ENCODE data around the gene RERE. TPM values are rescaled to one million over a fixed set of nuclear protein-coding genes. Genes with fewer than 3 reads are reported as not detected.

The RERE gene
- total RNA-seq, 1 donor from 2014 or later, result 76.0 TPM

- intact Hi-C loops (cut with micrococcal nuclease), result no loop called here
These were observed 471.6 kb downstream of the RERE start for GRCh38 chr1:8345621-8346415.

DNA sequence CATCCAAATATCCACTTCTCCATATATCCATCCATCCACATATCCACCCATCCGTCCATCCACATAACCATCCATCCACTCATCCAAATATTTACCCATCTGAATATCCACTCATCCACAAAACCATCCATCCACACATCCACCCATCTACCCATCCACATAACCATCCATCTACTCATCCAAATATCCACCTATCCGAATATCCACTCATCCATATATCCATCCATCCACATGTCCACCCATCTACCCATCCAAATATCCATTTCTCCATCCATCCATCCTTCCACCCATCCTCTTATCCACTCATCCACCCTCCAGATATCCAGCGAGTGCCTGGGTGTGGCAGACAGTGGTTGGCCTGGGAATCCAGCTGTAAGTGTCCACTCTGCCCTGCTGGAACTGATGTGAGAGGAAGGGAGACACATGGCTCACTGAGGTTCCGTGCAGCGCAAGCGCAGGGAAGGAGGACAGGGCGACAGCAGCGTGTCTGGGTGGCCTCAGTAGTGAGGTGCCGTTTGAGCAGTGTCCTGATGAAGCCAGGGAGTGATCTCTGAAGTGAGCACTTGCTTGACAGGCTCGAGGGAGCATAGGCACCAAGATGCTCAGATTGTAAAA lies 472.4 kb downstream of the RERE start:
- intact Hi-C loops (cut with micrococcal nuclease), result no loop called here

- intact Hi-C loops (cut with micrococcal nuclease), result no loop called here
These were observed 473.9 kb downstream of the RERE start for GRCh38 chr1:8343464-8344001.

- intact Hi-C loops (cut with micrococcal nuclease), result no loop called here
These were observed 474.4 kb downstream of the RERE start for GRCh38 chr1:8343044-8343443.

GRCh38 chr1:8342325-8342724 lies 475.1 kb downstream of the RERE start:
- intact Hi-C loops (cut with micrococcal nuclease), result no loop called here

DNA sequence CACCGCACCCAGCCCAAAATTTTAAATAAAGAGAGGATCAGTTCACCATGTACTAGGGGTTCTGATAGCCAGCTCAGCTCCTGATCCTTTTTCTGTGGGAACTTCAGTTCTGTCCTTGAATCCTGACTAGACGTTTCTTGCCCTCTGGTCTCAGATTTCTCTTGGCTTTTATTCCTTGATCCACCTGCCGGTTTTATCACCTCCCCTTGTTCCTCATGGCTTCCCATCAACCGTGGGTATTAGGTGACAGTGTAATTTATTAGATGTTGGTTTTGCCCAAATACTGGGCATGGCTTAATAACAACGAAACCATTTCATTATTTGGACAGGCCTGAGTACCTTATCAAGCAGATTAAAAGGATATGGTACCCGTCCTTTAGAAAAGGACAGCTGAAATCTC lies 477.0 kb downstream of the RERE start:
- intact Hi-C loops (cut with micrococcal nuclease), result no loop called here

- intact Hi-C loops (cut with micrococcal nuclease), result no loop called here
These were observed 478.2 kb downstream of the RERE start for GRCh38 chr1:8339203-8339600.

- intact Hi-C loops (cut with micrococcal nuclease), result no loop called here
These were observed 478.8 kb downstream of the RERE start for GRCh38 chr1:8338526-8339202.

DNA sequence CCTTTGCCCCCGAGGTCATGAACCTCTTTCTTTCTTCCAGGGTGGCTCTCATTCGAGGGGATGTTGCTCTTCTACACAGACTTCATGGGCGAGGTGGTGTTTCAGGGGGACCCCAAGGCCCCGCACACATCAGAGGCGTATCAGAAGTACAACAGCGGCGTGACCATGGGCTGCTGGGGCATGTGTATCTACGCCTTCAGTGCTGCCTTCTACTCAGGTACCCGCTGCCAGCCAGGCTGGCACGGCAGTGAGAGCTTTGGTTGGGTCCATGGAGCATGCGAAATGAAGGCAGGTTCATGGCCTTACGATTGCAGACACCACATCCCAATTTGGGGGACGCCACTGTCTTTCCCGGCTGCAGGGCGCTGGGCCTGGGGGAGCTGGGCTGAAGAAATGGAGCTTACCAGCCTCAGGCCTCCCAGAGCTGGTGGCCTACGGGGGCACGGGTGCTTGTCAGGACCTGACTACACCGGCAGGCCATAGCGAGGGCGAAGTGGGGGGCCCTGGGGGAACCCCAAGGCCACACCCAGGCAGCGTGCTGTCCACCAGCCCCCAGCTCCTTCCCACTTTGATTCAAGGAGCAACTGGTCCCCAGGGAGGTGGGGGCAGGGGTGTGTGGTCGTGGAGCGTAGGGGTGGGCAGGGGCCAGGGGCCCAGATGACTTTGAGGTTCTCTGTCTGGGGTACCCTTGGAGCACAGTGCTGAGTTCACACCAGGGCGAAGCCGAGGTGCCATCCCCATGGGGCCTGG lies 479.5 kb downstream of the RERE start:
- intact Hi-C loops (cut with micrococcal nuclease), result no loop called here

DNA sequence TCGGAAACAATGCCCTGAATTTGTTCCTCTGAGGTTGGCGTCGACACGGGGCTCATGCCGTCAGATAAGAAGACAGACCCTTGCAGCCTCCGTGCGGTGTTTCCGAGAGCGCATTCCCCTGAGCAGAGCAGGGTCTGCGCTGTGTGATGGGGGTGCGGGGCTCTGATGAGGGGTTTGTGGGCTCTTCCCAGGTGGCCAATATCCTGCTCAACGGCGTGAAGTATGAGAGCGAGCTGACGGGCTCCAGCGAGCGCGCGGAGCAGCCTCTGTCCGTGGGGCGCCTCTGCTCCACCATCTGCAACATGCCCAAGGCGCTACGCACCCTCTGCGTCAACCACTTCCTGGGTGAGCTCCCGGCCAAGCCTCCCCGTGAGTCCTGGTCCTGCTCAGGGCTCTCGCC lies 482.2 kb downstream of the RERE start:
- intact Hi-C loops (cut with micrococcal nuclease), result no loop called here

- intact Hi-C loops (cut with micrococcal nuclease), result no loop called here
These were observed 483.2 kb downstream of the RERE start for GRCh38 chr1:8334106-8334851.

DNA sequence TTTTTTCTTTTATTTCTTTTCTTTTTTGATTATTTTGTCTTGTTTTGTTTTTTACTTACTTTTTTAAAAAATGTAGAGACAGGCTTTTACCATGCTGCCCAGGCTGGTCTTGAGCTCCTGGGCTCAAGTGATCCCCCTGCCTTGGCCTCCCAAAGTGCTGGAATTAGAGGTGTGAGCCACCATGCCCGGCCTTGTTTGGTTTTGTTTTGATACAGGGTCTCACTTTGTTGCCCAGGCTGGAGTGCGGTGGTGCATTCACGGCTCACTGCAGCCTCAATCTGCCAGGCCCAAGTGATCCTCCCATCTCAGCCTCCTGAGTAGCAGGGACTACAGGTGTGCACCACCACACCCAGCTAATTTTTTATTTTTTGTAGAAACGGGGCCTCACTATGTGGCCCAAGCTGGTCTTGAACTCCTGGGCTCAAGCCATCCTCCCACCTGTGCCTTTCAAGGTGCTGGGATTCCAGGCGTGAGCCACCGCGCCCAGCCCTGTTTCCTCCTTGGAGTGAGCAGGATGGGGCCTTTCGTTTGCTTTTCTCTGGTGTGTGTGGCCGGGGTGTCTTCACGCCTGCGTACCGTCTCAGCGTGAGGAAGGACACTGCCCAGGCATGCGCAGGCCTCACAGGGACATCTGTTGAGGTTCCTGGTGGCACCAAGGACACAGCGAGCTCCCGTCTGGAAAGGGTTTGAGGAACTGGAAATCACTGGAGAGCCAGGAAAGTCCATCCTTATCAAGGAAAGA lies 484.0 kb downstream of the RERE start:
- intact Hi-C loops (cut with micrococcal nuclease), result no loop called here

DNA sequence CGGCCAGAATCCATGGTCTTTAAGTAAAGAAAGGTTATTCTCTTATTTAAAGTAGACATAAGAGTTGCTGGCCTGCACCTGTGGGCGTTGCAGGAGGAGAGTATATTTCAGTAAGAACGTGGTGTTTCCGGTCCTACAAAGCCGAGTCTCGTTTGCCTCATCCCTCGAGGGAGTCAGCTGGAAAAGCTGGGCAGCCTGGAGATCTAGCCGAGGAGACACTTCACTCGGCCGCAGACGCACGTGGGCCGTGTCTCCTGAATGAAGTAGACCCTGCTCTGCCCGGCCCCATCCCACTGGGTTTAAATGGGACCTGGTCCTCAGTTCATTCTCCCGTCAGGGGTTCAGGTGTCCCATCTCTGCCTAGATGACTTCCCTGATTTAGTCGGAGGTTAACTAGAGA lies 484.6 kb downstream of the RERE start:
- intact Hi-C loops (cut with micrococcal nuclease), result no loop called here

DNA sequence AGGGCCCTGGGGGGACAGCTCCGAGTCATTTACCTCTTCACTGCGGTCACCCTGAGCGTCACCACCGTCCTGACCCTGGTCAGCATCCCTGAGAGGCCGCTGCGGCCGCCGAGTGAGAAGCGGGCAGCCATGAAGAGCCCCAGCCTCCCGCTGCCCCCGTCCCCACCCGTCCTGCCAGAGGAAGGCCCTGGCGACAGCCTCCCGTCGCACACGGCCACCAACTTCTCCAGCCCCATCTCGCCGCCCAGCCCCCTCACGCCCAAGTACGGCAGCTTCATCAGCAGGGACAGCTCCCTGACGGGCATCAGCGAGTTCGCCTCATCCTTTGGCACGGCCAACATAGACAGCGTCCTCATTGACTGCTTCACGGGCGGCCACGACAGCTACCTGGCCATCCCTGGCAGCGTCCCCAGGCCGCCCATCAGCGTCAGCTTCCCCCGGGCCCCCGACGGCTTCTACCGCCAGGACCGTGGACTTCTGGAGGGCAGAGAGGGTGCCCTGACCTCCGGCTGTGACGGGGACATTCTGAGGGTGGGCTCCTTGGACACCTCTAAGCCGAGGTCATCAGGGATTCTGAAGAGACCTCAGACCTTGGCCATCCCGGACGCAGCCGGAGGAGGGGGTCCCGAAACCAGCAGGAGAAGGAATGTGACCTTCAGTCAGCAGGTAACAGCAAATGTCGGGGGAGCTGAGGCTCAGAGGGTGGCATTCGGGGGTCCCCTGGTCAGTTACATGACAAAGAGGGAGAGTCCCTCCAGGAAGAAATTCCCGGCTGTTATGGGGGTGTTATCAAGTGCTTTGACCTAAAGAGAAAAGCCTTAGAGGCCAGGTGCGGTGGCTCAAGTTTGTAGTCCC lies 486.9 kb downstream of the RERE start:
- intact Hi-C loops (cut with micrococcal nuclease), result no loop called here

DNA sequence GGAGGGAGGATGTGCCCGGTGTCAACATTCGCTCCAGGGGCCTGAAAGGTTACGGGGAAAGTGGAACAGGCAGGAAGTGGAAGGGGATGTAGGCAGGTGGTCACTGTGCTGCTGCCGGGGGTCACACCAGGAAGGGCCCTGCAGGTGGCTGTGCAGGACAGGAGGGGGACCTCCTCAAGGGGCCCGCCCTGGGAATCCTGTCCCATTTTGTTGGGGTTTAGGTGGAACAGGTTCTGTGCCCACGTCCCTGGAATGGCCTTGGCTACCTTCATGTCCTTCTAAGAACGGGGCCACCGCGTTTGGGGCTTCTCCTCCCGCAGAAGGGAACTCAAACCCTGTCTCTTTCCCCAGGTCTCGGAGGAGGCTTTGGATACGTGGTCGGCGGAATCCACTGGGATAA lies 487.6 kb downstream of the RERE start:
- intact Hi-C loops (cut with micrococcal nuclease), result no loop called here

DNA sequence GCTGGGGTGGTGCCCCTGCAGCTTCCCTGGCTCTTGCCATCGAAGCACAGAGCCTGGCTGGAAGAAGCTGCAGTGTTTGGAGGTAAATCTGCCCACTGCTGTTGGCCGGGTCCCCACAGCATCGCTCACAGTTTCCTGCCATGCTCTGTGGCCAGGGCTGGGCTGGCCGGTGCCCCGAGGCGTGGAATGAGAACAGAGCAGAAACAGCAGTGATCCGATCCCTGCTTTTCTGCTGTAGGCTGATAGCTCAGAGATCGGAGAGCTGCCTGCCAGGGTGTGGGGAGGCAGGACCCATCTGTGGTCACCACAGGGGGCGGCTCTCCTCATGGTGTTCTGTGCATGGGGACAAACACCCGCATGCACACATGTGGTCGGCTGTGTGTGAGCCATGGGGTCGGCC lies 488.0 kb downstream of the RERE start:
- intact Hi-C loops (cut with micrococcal nuclease), result no loop called here

DNA sequence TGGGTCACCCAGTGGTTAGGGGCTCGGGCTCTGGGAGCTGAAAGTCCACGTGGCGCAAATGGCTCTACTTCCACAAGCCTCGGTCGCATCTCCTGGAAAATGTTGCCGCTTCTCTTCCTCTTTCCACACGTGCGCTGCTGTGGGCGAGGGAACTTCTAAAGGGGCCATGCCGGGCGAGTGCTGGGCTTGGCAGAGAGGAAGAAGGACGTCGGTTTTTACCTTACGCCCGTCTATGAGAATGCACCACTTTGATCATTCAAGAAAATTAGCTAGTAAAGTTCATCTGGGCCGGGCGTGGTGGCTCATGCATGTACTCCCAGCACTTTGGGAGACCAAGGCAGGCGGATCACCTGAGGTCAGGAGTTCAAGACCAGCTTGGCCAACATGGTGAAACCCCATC lies 489.2 kb downstream of the RERE start:
- intact Hi-C loops (cut with micrococcal nuclease), result no loop called here

DNA sequence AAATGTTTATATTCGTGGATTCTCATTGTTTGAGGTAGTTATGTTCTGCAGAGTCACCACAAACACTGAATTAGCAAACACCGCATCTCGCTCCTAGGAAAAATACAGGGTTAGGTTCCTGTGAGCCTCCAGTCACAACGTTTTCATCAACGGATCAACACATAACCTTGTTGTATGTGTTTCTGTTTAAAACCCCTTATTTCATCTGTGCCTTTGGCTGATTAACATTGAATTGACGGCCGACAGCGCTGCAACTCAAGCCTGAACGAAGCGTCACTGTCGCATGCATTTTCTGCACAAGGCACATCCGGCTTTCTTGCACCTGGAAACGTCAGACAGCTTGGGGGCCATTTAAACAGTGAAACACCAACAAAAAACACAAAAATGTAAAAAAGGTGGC lies 491.2 kb downstream of the RERE start:
- intact Hi-C loops (cut with micrococcal nuclease), result no loop called here

- intact Hi-C loops (cut with micrococcal nuclease), result no loop called here
These were observed 491.7 kb downstream of the RERE start for GRCh38 chr1:8325771-8326170.
